ENCODE results near the gene GRK3. TPM values are rescaled to one million over a fixed set of nuclear protein-coding genes. Genes with fewer than 3 reads are reported as not detected.

The GRK3 gene
- total RNA-seq, 1 donor from 2014 or later: 74.9 TPM

- intact Hi-C loops (cut with DNase I): no loop called here
- no peak for TF ChIP-seq CTCF (IDR thresholded peaks at IDR 0.05)
- H3K27me3 ChIP-seq: no peaks in the 10 kb centered on the region
- no peaks in the 10 kb centered on the region for H3K4me1 ChIP-seq
- H3K27ac ChIP-seq: no peak overlapping the region
- H3K9me3 ChIP-seq: no peaks in the 10 kb centered on the region
- H3K36me3 ChIP-seq: no peaks in the 10 kb centered on the region
- H3K4me3 ChIP-seq: no peak overlapping the region
- DNase-seq (ENCODE audit: low spot score in 2 of 2): no peak
Observed at GRCh38 chr22:25534724-25535123, 29.8 kb upstream of the GRK3 start.

- Histone ChIP-seq H3K4me3 (no peak overlapping the region), H3K27me3 (no peaks in the 10 kb centered on the region), H3K4me1 (no peaks in the 10 kb centered on the region), H3K9me3 (no peaks in the 10 kb centered on the region), H3K36me3 (no peaks in the 10 kb centered on the region), H3K27ac (no peak overlapping the region)
- DNase-seq (ENCODE audit: low spot score in 2 of 2): no peak
- intact Hi-C loops (cut with DNase I): no loop called here
- no peak for TF ChIP-seq CTCF (IDR thresholded peaks at IDR 0.05)
Observed at GRCh38 chr22:25536589-25536988, 27.9 kb upstream of the GRK3 start.

- Histone ChIP-seq H3K36me3 (no peaks in the 10 kb centered on the region), H3K27me3 (no peaks in the 10 kb centered on the region), H3K4me1 (no peaks in the 10 kb centered on the region), H3K4me3 (no peak overlapping the region), H3K9me3 (no peaks in the 10 kb centered on the region), H3K27ac (no peak overlapping the region)
- no peak for TF ChIP-seq CTCF (IDR thresholded peaks at IDR 0.05)
- DNase-seq (ENCODE audit: low spot score in 2 of 2): no peak
- intact Hi-C loops (cut with DNase I): no loop called here
Observed at GRCh38 chr22:25540166-25540907, 24.1 kb upstream of the GRK3 start.

GRCh38 chr22:25540908-25541660 lies 23.4 kb upstream of the GRK3 start:
- Histone ChIP-seq H3K27ac (no peak overlapping the region), H3K36me3 (no peaks in the 10 kb centered on the region), H3K27me3 (no peaks in the 10 kb centered on the region), H3K4me3 (no peak overlapping the region), H3K9me3 (no peaks in the 10 kb centered on the region), H3K4me1 (no peaks in the 10 kb centered on the region)
- DNase-seq (ENCODE audit: low spot score in 2 of 2): no peak
- intact Hi-C loops (cut with DNase I): no loop called here
- no peak for TF ChIP-seq CTCF (IDR thresholded peaks at IDR 0.05)

GRCh38 chr22:25542191-25542590 lies 22.3 kb upstream of the GRK3 start:
- TF ChIP-seq CTCF (IDR thresholded peaks at IDR 0.05): no peak
- intact Hi-C loops (cut with DNase I): no loop called here
- DNase-seq (ENCODE audit: low spot score in 2 of 2): no peak
- Histone ChIP-seq H3K27ac (no peak overlapping the region), H3K4me3 (no peak overlapping the region), H3K9me3 (no peaks in the 10 kb centered on the region), H3K27me3 (no peaks in the 10 kb centered on the region), H3K36me3 (no peaks in the 10 kb centered on the region), H3K4me1 (no peaks in the 10 kb centered on the region)

Data from ascending aorta (tissue), 2 donors.